Peyer's patch (tissue), 4 donors: ENCODE results near the gene TTC5.

Experiments
- POLR2A ChIP-seq, 2 donors: fragments of 450-650 bp; IDR thresholded peaks; one replicate each; pipeline ENCODE4 v1.5.1; 2017; ENCODE audit warnings: antibody characterized with exemption in 2 of 2, mild to moderate bottlenecking in 2 of 2, moderate library complexity in 2 of 2
- TF ChIP-seq, protein P1 (sequence below), 6 experiments: fragments of 450-650 bp in 4 of 6; fragments of 200-600 bp in 2 of 6; sonication (generic) in 1 of 6; IDR thresholded peaks; one replicate each; pipeline ENCODE4 v1.5.1; 2017 to 2019; ENCODE audit warnings: antibody characterized with exemption in 6 of 6, mild to moderate bottlenecking in 3 of 6, moderate library complexity in 1 of 6

DNA sequence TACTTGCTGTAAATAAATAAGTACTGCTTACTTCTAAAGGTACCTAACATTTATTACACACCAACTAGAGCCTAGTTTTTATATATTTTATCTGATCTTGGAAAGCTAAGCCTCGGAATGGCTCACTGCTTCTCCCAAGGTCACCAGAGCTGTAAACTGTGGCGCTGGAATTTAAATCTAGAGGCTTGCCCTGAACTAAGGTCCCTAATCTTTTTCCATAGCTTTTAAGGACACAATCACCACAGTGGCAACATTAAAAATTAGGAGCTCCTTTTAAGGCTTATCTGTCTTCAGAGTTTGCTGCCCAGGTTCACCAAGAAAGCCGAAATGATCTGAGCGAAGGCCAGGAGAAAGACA lies 26.7 kb upstream of the TTC5 start:
- TF ChIP-seq, protein P1, sequence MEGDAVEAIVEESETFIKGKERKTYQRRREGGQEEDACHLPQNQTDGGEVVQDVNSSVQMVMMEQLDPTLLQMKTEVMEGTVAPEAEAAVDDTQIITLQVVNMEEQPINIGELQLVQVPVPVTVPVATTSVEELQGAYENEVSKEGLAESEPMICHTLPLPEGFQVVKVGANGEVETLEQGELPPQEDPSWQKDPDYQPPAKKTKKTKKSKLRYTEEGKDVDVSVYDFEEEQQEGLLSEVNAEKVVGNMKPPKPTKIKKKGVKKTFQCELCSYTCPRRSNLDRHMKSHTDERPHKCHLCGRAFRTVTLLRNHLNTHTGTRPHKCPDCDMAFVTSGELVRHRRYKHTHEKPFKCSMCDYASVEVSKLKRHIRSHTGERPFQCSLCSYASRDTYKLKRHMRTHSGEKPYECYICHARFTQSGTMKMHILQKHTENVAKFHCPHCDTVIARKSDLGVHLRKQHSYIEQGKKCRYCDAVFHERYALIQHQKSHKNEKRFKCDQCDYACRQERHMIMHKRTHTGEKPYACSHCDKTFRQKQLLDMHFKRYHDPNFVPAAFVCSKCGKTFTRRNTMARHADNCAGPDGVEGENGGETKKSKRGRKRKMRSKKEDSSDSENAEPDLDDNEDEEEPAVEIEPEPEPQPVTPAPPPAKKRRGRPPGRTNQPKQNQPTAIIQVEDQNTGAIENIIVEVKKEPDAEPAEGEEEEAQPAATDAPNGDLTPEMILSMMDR (IDR thresholded peaks at IDR 0.05), result no peak
- TF ChIP-seq POLR2A (IDR thresholded peaks at IDR 0.05), result no peak
